22Rv1 (cell line): ENCODE measurements around the gene PDCL2.

Experiments
- ZFX ChIP-seq: fragments of 450-650 bp; IDR thresholded peaks from 2 replicates; pipeline ENCODE4 v1.6.1; 2017; ENCODE audit warnings: antibody characterized with exemption, borderline replicate concordance
- TF ChIP-seq, protein P1 (sequence below): fragments of 450-650 bp; IDR thresholded peaks from 2 replicates; pipeline ENCODE4 v1.5.1; 2017; ENCODE audit warnings: mild to moderate bottlenecking

DNA sequence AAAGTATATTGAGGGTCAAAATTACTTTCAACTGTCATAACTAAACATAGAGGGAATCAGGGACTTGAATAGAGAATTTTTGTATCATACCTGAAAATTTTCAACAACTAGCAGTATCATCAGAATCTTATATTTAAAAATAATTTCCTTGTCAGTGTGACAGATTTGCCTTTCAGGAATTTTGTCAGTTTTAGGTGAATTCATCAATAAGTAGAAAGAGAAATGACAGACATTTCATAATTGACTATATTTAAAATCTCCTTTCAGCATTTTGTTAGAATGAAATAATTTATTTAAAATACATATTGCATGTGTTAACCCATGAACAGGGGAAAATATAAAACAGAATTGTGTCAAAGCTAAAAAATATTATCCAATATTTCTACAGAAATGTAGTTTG, 8.6 kb upstream of the PDCL2 start:
- TF ChIP-seq, protein P1, sequence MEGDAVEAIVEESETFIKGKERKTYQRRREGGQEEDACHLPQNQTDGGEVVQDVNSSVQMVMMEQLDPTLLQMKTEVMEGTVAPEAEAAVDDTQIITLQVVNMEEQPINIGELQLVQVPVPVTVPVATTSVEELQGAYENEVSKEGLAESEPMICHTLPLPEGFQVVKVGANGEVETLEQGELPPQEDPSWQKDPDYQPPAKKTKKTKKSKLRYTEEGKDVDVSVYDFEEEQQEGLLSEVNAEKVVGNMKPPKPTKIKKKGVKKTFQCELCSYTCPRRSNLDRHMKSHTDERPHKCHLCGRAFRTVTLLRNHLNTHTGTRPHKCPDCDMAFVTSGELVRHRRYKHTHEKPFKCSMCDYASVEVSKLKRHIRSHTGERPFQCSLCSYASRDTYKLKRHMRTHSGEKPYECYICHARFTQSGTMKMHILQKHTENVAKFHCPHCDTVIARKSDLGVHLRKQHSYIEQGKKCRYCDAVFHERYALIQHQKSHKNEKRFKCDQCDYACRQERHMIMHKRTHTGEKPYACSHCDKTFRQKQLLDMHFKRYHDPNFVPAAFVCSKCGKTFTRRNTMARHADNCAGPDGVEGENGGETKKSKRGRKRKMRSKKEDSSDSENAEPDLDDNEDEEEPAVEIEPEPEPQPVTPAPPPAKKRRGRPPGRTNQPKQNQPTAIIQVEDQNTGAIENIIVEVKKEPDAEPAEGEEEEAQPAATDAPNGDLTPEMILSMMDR = no peak
- TF ChIP-seq ZFX = no peak
